ENCODE results near the gene DNAJC25.

DNAJC25 gene

GRCh38 chr9:111679199-111679598 is 48.1 kb downstream of the DNAJC25 start:
- ChIA-PET POLR2A (interaction anchor here (0.6 to 1.5 kb wide), 2 partner anchors 12 to 68 kb away, joined by 3 to 6 read pairs; no protein-coding TSS in a partner anchor), CTCF (interaction anchor here (0.8 kb wide), 1 partner anchor 12 kb away, joined by 3 read pairs; no protein-coding TSS in a partner anchor)
- Histone ChIP-seq H3K36me3 (ENCODE audit: control insufficient read depth in 2 of 2, insufficient read depth in 1 of 2, low read length in 2 of 2) (peaks cover 5 to 18% of the 10 kb centered on the region in 2 experiments; a peak in 2 of 3 replicates), H3K4me1 (ENCODE audit: control insufficient read depth, insufficient read depth, low read length) (no peaks in the 10 kb centered on the region), H3K27ac (ENCODE audit: extremely low read depth, low read depth, low read length) (no peak overlapping the region), H3K4me3 (ENCODE audit: low read depth, low read length) (no peak overlapping the region), H3K9me3 (ENCODE audit: control insufficient read depth, insufficient read depth, low read depth, low read length) (no peaks in the 10 kb centered on the region)
- TF ChIP-seq ZNF18 (tag by site-specific recombination; IDR thresholded peaks at IDR 0.05), result no peak
- TF ChIP-seq ZNF623 (tag by site-specific recombination; IDR thresholded peaks at IDR 0.05), result no peak
- no peak for TF ChIP-seq ZNF514 (tag by site-specific recombination; IDR thresholded peaks at IDR 0.05)
- no peak for TF ChIP-seq ZNF664 (tag by site-specific recombination; IDR thresholded peaks at IDR 0.05)
- TF ChIP-seq ZNF558 (tag by site-specific recombination; IDR thresholded peaks at IDR 0.05), result no peak
- TF ChIP-seq SETDB1 (IDR thresholded peaks at IDR 0.05; ENCODE audit: insufficient read length, low read length), result no peak
- no peak for TF ChIP-seq ZBTB8A (tag by site-specific recombination; IDR thresholded peaks at IDR 0.05)
- TF ChIP-seq TCF7L2 (IDR thresholded peaks at IDR 0.05; ENCODE audit: borderline replicate concordance, low read depth, low read length), result no peak
- no peak for TF ChIP-seq ZNF221 (tag by site-specific recombination; IDR thresholded peaks at IDR 0.05; ENCODE audit: borderline replicate concordance)
- no peak for TF ChIP-seq ZNF747 (tag by site-specific recombination; IDR thresholded peaks at IDR 0.05)
- TF ChIP-seq ZFHX2 (tag by site-specific recombination; conservative IDR thresholded peaks at IDR 0.05), result no peak
- no peak for TF ChIP-seq ZNF169 (tag by site-specific recombination; IDR thresholded peaks at IDR 0.05)
- no peak for TF ChIP-seq ZNF214 (tag by site-specific recombination; IDR thresholded peaks at IDR 0.05; ENCODE audit: borderline replicate concordance)
- no peak for TF ChIP-seq SCRT2 (tag by site-specific recombination; IDR thresholded peaks at IDR 0.05)
- no peak for TF ChIP-seq ZNF10 (tag by site-specific recombination; IDR thresholded peaks at IDR 0.05)
- no peak for TF ChIP-seq ZBTB11 (tag by site-specific recombination; conservative IDR thresholded peaks at IDR 0.05; ENCODE audit: low read depth)

- POLR2A ChIA-PET, result interaction anchor here (1.2 kb wide), 1 partner anchor 18 kb away, joined by 5 read pairs; no protein-coding TSS in a partner anchor
- CTCF ChIA-PET, result no interaction called here
- H3K4me1 ChIP-seq (ENCODE audit: control insufficient read depth, insufficient read depth, low read length), result no peaks in the 10 kb centered on the region
- peaks cover 5% of the 10 kb centered on the region in 2 experiments; a peak in 2 of 3 replicates for H3K36me3 ChIP-seq (ENCODE audit: control insufficient read depth in 2 of 2, insufficient read depth in 1 of 2, low read length in 2 of 2)
- H3K27ac ChIP-seq (ENCODE audit: extremely low read depth, low read depth, low read length), result no peak overlapping the region
- H3K4me3 ChIP-seq (ENCODE audit: low read depth, low read length), result no peak overlapping the region
- no peaks in the 10 kb centered on the region for H3K9me3 ChIP-seq (ENCODE audit: control insufficient read depth, insufficient read depth, low read depth, low read length)
- TF ChIP-seq HOXD13 (CRISPR knock-in tag; IDR thresholded peaks at IDR 0.05; ENCODE audit: borderline replicate concordance) (no peak), ZBTB21 (tag by site-specific recombination; IDR thresholded peaks at IDR 0.05) (no peak), ZNF610 (tag by site-specific recombination; IDR thresholded peaks at IDR 0.05; ENCODE audit: borderline replicate concordance) (no peak), ZNF366 (tag by site-specific recombination; conservative IDR thresholded peaks at IDR 0.05) (no peak), ZFP37 (tag by site-specific recombination; IDR thresholded peaks at IDR 0.05) (no peak), ZNF18 (tag by site-specific recombination; IDR thresholded peaks at IDR 0.05) (no peak), ZNF658 (tag by site-specific recombination; IDR thresholded peaks at IDR 0.05) (no peak), ZNF266 (tag by site-specific recombination; IDR thresholded peaks at IDR 0.05; ENCODE audit: low read depth) (no peak), ZNF792 (tag by site-specific recombination; IDR thresholded peaks at IDR 0.05) (no peak), ZNF112 (tag by site-specific recombination; IDR thresholded peaks at IDR 0.05) (no peak), ZNF394 (tag by site-specific recombination; IDR thresholded peaks at IDR 0.05; ENCODE audit: borderline replicate concordance) (no peak), ZNF423 (tag by site-specific recombination; IDR thresholded peaks at IDR 0.05) (no peak), ZNF555 (tag by site-specific recombination; conservative IDR thresholded peaks at IDR 0.05) (no peak)
These were observed 52.3 kb downstream of the DNAJC25 start for GRCh38 chr9:111683392-111683791.

Data from HEK293 (cell line).